K562 (cell line): Measurements from ENCODE around the gene DUS4L. TPM values are rescaled to one million over a fixed set of nuclear protein-coding genes. Genes with fewer than 3 reads are reported as not detected.

ENCODE experiments used
- CBX3 ChIP-seq, 2 experiments: IDR thresholded peaks; 1 replicate in 1 of 2; 2 replicates in 1 of 2; pipeline ENCODE4 v1.6.1; 2012; ENCODE audit warnings: inconsistent platforms in 2 of 2, low read length in 2 of 2, borderline replicate concordance in 1 of 2, control low read depth in 1 of 2
- CHCHD3 ChIP-seq: fragments of 250-450 bp; sonication (Bioruptor Pico); IDR thresholded peaks from 2 replicates; pipeline ENCODE4 v2.1.2; 2022; ENCODE audit warnings: mild to moderate bottlenecking
- CSDE1 ChIP-seq, 2 experiments: fragments of 450-650 bp; IDR thresholded peaks; 2 replicates each; pipeline ENCODE4 v1.6.1; 2016; ENCODE audit warnings: mild to moderate bottlenecking in 1 of 2
- HLTF ChIP-seq: fragments of 450-650 bp; IDR thresholded peaks from 2 replicates; pipeline ENCODE4 v1.6.1; 2016
- MED1 ChIP-seq: sonication (generic); formaldehyde crosslinking; IDR thresholded peaks from 2 replicates; pipeline ENCODE4 v1.8.1; 2023; ENCODE audit warnings: missing genetic modification reagents, borderline replicate concordance
- MYBL2 ChIP-seq, 2 experiments: fragments of 450-650 bp in 1 of 2; sonication (generic) in 1 of 2; formaldehyde crosslinking in 1 of 2; IDR thresholded peaks; 2 replicates each; pipeline versions ENCODE4 v1.6.1 to v1.8.1; 2017 to 2022; ENCODE audit warnings: borderline replicate concordance in 1 of 2, inconsistent platforms in 1 of 2, low read depth in 1 of 2, mild to moderate bottlenecking in 1 of 2, missing genetic modification reagents in 1 of 2, moderate library complexity in 1 of 2
- NCOA2 ChIP-seq, 2 experiments: fragments of 450-650 bp; IDR thresholded peaks; 2 replicates each; pipeline ENCODE4 v1.6.1; 2018; ENCODE audit warnings: mild to moderate bottlenecking in 2 of 2, moderate library complexity in 1 of 2; ENCODE audit not compliant: partially characterized antibody in 2 of 2
- NCOA4 ChIP-seq: fragments of 450-650 bp; IDR thresholded peaks from 2 replicates; pipeline ENCODE4 v1.6.1; 2018; ENCODE audit warnings: mild to moderate bottlenecking; ENCODE audit not compliant: partially characterized antibody
- PHF20 ChIP-seq: fragments of 450-650 bp; IDR thresholded peaks from 2 replicates; pipeline ENCODE4 v1.6.1; 2018; ENCODE audit not compliant: partially characterized antibody
- PHF8 ChIP-seq: fragments of 200-600 bp; sonication (generic); IDR thresholded peaks from 2 replicates; pipeline ENCODE4 v1.6.1; 2012; ENCODE audit warnings: mixed run types, mild to moderate bottlenecking, inconsistent platforms, low read length, moderate library complexity, borderline replicate concordance
- POU5F1 ChIP-seq: fragments of 150-350 bp; IDR thresholded peaks from 2 replicates; pipeline ENCODE4 v1.6.1; 2014; ENCODE audit warnings: borderline replicate concordance, low read length, low read depth, mild to moderate bottlenecking; ENCODE audit not compliant: partially characterized antibody
- SLC30A9 ChIP-seq: fragments of 250-450 bp; sonication (Bioruptor Pico); IDR thresholded peaks from 2 replicates; pipeline ENCODE4 v1.8.0; 2022; ENCODE audit warnings: mild to moderate bottlenecking, moderate library complexity
- TAF9B ChIP-seq: fragments of 450-650 bp; IDR thresholded peaks from 2 replicates; pipeline ENCODE4 v1.6.1; 2018; ENCODE audit warnings: mild to moderate bottlenecking; ENCODE audit not compliant: partially characterized antibody
- ZBTB8A ChIP-seq: fragments of 450-650 bp; IDR thresholded peaks from 2 replicates; pipeline ENCODE4 v1.6.1; 2018; ENCODE audit warnings: mild to moderate bottlenecking, moderate library complexity; ENCODE audit not compliant: partially characterized antibody
- ZNF431 ChIP-seq: sonication (generic); formaldehyde crosslinking; IDR thresholded peaks from 2 replicates; pipeline ENCODE4 v1.8.0; 2022; ENCODE audit warnings: mild to moderate bottlenecking, missing genetic modification reagents
- ZNF507 ChIP-seq: conservative IDR thresholded peaks from 2 replicates; pipeline ENCODE4 v1.6.1; 2017; ENCODE audit warnings: missing genetic modification characterization, missing compliant biosample characterization
- polyA plus RNA-seq, 8 experiments: library from polyadenylated mRNA; depleted of rRNA in 4 of 8; stranded (reverse) in 5 of 8; unstranded in 3 of 8; fragments of >200 nt; fragmentation: Nextera tagmentation in 2 of 8; fragmentation: Illumina TruSeq in 1 of 8; extraction: Ambion mirVana in 2 of 8; extraction: Trizol in 1 of 8; gene quantifications; 2 replicates each; pipeline versions ENCODE4 v1.2.1 to v1.2.3, GENCODE V29; 2011 to 2014; ENCODE audit warnings: inconsistent platforms in 1 of 8, missing spikeins in 1 of 8
- total RNA-seq, 7 experiments: library from RNA; depleted of rRNA in 6 of 7; stranded (reverse); fragments of >200 nt in 6 of 7; fragmentation: Illumina TruSeq in 2 of 7; extraction: Trizol in 2 of 7; gene quantifications; 2 replicates each; pipeline versions ENCODE4 v1.2.1 to v1.2.3, GENCODE V29; 2011 to 2021; ENCODE audit warnings: low replicate concordance in 1 of 7
- TF ChIP-seq, protein P1 (sequence below): fragments of 150-350 bp; IDR thresholded peaks from 2 replicates; pipeline ENCODE4 v1.6.1; 2014; ENCODE audit warnings: low read depth, mild to moderate bottlenecking, low read length, borderline replicate concordance
- TF ChIP-seq, protein P2 (sequence below): IDR thresholded peaks from 2 replicates; pipeline ENCODE4 v1.6.1; 2016; ENCODE audit warnings: missing genetic modification characterization, missing compliant biosample characterization

The DUS4L gene
- total and polyA plus RNA-seq, 9 of the 15 experiments (the other 6 are each of a cell fraction or from before 2014, with no cell fraction given): 12.2 to 33.6 (median 28.6) TPM

DNA sequence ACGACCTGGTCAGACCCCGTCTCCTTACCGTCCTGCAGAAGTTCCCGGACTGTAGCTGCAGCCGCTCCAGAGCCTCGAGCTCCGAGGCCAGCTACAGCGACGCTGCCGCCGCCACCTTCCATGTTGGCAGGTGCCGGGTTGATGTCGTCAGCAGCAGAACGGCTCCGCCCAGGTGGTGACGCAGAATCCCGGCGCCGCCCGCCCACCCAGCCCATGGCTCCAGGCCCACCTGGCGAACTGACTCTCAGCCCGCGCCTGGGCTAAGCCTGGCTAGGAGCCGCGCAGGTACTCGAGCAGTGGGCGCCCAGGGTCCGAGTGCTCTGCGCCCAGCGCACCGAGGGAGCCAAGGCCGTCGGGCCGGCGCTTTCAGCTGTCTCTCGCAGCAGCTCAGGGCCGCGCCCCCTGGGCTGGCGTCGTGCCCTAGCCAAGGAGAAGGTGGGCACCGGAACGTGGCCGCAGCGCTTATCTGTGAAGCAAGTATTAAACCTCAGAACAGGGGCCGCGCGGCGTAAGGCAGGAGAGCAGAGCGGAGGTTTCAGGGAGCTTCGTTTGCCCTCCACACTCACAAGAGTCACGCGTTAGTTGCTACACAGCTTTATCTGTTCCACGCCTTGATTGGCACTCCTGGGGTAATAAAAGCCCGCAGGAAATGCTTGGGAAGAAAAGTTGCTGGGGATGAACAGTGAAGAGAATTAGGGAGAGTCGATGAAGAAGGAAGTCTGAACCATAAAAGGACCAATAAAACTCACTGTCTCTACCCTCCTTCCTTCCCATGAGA lies at the start of gene DUS4L, which contains the start of gene COG5 (continued):
- no peak for TF ChIP-seq NCOA2 (IDR thresholded peaks at IDR 0.05; ENCODE audit: partially characterized antibody in 2 of 2)
- TF ChIP-seq POU5F1: no peak
- TF ChIP-seq HLTF: no peak; the same call in 1 of the 2 replicates
- TF ChIP-seq MED1 (CRISPR knock-in tag): no peak
- TF ChIP-seq, protein P1, sequence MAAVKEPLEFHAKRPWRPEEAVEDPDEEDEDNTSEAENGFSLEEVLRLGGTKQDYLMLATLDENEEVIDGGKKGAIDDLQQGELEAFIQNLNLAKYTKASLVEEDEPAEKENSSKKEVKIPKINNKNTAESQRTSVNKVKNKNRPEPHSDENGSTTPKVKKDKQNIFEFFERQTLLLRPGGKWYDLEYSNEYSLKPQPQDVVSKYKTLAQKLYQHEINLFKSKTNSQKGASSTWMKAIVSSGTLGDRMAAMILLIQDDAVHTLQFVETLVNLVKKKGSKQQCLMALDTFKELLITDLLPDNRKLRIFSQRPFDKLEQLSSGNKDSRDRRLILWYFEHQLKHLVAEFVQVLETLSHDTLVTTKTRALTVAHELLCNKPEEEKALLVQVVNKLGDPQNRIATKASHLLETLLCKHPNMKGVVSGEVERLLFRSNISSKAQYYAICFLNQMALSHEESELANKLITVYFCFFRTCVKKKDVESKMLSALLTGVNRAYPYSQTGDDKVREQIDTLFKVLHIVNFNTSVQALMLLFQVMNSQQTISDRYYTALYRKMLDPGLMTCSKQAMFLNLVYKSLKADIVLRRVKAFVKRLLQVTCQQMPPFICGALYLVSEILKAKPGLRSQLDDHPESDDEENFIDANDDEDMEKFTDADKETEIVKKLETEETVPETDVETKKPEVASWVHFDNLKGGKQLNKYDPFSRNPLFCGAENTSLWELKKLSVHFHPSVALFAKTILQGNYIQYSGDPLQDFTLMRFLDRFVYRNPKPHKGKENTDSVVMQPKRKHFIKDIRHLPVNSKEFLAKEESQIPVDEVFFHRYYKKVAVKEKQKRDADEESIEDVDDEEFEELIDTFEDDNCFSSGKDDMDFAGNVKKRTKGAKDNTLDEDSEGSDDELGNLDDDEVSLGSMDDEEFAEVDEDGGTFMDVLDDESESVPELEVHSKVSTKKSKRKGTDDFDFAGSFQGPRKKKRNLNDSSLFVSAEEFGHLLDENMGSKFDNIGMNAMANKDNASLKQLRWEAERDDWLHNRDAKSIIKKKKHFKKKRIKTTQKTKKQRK: no peak
- no peak for TF ChIP-seq ZNF507
- TF ChIP-seq PHF8: peak; percentile 99
- TF ChIP-seq, protein P2, sequence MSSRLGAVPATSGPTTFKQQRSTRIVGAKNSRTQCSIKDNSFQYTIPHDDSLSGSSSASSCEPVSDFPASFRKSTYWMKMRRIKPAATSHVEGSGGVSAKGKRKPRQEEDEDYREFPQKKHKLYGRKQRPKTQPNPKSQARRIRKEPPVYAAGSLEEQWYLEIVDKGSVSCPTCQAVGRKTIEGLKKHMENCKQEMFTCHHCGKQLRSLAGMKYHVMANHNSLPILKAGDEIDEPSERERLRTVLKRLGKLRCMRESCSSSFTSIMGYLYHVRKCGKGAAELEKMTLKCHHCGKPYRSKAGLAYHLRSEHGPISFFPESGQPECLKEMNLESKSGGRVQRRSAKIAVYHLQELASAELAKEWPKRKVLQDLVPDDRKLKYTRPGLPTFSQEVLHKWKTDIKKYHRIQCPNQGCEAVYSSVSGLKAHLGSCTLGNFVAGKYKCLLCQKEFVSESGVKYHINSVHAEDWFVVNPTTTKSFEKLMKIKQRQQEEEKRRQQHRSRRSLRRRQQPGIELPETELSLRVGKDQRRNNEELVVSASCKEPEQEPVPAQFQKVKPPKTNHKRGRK (tag): no peak
- no peak for TF ChIP-seq NCOA4
- TF ChIP-seq SLC30A9 (CRISPR knock-in tag): no peak
- TF ChIP-seq ZBTB8A: no peak
- peak; percentile 75 for TF ChIP-seq TAF9B
- TF ChIP-seq CSDE1 (IDR thresholded peaks at IDR 0.05): peak in 1 of 2 experiments; percentile 68; a peak in 2 of 4 replicates
- peak; percentile 98 for TF ChIP-seq PHF20
- no peak; the same call in 1 of the 2 replicates for TF ChIP-seq ZNF431 (CRISPR knock-in tag)
- TF ChIP-seq MYBL2 (IDR thresholded peaks at IDR 0.05; ENCODE audit: low read depth): no peak
- no peak for TF ChIP-seq MYBL2 (CRISPR knock-in tag; IDR thresholded peaks at IDR 0.05; ENCODE audit: borderline replicate concordance)
- TF ChIP-seq CHCHD3 (CRISPR knock-in tag): no peak
- TF ChIP-seq CBX3 (IDR thresholded peaks at IDR 0.05; ENCODE audit: borderline replicate concordance in 1 of 2, low read length in 2 of 2): peak in 1 of 2 experiments; percentile 2; a peak in 1 of 3 replicates
